Activated CD4-positive, alpha-beta T cell treated with anti-CD3 and anti-CD28 coated beads for 36 hours (primary cell): ENCODE measurements around the gene HIP1. TPM values are rescaled to one million over a fixed set of nuclear protein-coding genes. Genes with fewer than 3 reads are reported as not detected.
"Not testable (repeated sequence)": the region's sequence is repeated elsewhere in the genome, so short reads cannot be mapped to it uniquely, and the experiment has no call there.

Experiments used
- ATAC-seq: fragments of 200-7000 bp; cut with Tn5 transposase; one replicate; pipeline ENCODE4 v1.10.0; 2021; ENCODE audit warnings: mild to moderate bottlenecking, moderate library complexity
- CTCF ChIA-PET: fragments of 350-600 bp; sonication (Branson Sonifier 250); formaldehyde crosslinking; loops from one replicate; lab custom pipeline; 2021; ENCODE audit warnings: antibody characterized with exemption; lab: Charles Lee
- POLR2A ChIA-PET: fragments of 350-600 bp; sonication (Branson Sonifier 250); formaldehyde crosslinking; loops from one replicate; lab custom pipeline; 2021; ENCODE audit warnings: antibody characterized with exemption, inconsistent platforms; lab: Charles Lee
- DNase-seq: peaks from one replicate; pipeline ENCODE4 v3.0.0-alpha.2; 2020
- H3K27ac Mint-ChIP-seq: one replicate; pipeline ENCODE4 v1.8.0; 2021; ENCODE audit warnings: mixed read lengths
- H3K27me3 Mint-ChIP-seq: one replicate; pipeline ENCODE4 v1.8.0; 2021; ENCODE audit warnings: mixed read lengths
- H3K36me3 Mint-ChIP-seq: one replicate; pipeline ENCODE4 v1.8.0; 2021; ENCODE audit warnings: low read depth, mixed read lengths
- H3K4me1 Mint-ChIP-seq: one replicate; pipeline ENCODE4 v1.8.0; 2021; ENCODE audit warnings: mixed read lengths
- H3K4me3 Mint-ChIP-seq: one replicate; pipeline ENCODE4 v1.8.0; 2021; ENCODE audit warnings: mild to moderate bottlenecking, moderate library complexity, mixed read lengths
- H3K9me3 Mint-ChIP-seq: one replicate; pipeline ENCODE4 v1.8.0; 2021; ENCODE audit warnings: low read depth, mixed read lengths
- intact Hi-C, 2 experiments: fragments of 100-400 bp; cut with DNase I in 1 of 2; cut with micrococcal nuclease in 1 of 2; formaldehyde crosslinking; loops; one replicate each; pipeline versions ENCODE4 v1.14.2 to v1.15.1; 2022 to 2024; cut with DNase I, micrococcal nuclease
- total RNA-seq, 2 experiments: library from RNA; stranded (reverse); gene quantifications; one replicate each; pipeline ENCODE4 v1.2.3, GENCODE V29; 2021

Gene HIP1
- total RNA-seq, 2 experiments from 2014 or later: 4.1 to 5.0 TPM

DNA sequence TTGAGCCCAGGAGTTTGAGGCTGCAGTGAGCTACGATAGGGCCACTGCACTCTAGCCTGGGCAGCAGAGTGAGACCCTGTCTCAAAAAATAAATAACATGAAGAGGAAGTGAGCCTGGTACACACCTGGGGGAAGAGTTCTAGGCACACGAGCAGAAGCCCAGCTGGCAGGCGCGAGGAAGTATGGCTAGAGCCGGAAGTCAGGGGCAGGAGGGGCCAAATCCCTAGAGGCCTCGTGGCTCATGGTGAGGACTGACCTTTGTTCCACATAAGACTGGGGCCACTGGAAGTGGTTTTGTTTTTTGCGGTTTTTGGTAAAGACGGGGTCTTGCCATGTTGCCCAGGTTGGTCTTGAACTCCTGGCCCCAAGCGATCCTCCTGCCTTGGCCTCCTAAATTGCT is 117.6 kb downstream of the HIP1 start:
- Mint-ChIP-seq H3K9me3 (no peaks in the 10 kb centered on the region), H3K36me3 (no peaks in the 10 kb centered on the region), H3K4me3 (no peak overlapping the region), H3K27ac (no peak overlapping the region), H3K27me3 (no peaks in the 10 kb centered on the region), H3K4me1 (peaks cover 20% of the 10 kb centered on the region)
- POLR2A ChIA-PET: no interaction called here
- DNase-seq (no peak), ATAC-seq (no peak)
- intact Hi-C loops: no loop called here
- CTCF ChIA-PET: no interaction called here

DNA sequence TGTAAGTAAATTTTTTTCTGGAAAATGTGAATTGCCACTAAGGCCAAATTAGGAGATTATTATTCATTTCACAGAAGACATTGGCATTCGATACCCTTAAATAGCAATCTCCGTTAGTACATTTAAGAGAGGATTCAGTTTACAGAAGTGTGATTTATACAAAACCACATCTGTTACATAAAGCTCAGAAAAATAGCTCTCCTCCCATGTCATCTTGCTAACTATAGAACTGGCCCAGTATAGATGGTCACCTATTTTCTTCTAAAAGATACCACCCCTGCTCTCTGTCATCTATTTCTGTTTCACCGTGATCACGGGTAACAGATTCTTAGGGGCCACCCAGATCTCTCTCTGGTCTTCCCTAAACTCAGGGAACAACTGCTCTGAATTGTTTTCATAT is 119.1 kb downstream of the HIP1 start:
- H3K36me3 Mint-ChIP-seq: no peaks in the 10 kb centered on the region
- ATAC-seq (no peak), DNase-seq (no peak)
- CTCF ChIA-PET: no interaction called here
- no peaks in the 10 kb centered on the region for H3K27me3 Mint-ChIP-seq
- POLR2A ChIA-PET: no interaction called here
- peaks cover 20% of the 10 kb centered on the region for H3K4me1 Mint-ChIP-seq
- H3K27ac Mint-ChIP-seq: no peak overlapping the region
- H3K4me3 Mint-ChIP-seq: no peak overlapping the region
- H3K9me3 Mint-ChIP-seq: no peaks in the 10 kb centered on the region
- intact Hi-C loops: no loop called here

DNA sequence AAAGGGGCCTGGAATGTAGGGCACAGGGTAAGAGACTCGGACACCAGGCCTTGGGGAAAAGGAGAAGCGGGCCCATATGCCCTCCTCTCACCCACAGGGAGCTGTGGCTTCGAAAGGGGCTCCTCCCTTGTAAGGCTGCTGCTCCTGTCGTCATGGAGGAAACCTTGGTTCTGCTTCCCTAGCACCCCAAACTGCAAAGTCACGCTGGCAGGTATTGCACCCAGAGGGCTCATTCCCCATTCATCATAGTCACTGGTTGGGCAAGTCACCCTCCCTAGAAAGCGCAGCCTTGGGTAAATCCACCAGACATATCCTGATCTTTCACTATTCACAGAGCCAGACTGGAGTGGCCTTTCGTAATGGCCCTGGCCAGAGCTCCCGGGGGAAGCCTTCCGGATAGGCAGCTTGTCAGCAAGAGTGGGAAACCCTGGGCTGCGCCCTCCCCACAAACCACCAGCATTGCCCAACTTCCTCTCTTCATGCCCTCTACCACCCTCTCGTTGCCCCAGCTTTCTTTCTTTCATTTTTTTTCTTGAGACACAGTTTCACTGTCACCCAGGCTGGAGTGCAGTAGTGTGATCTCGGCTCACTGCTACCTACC is 121.0 kb downstream of the HIP1 start:
- ChIA-PET CTCF (no interaction called here), POLR2A (no interaction called here)
- intact Hi-C loops: no loop called here
- no peaks in the 10 kb centered on the region for H3K36me3 Mint-ChIP-seq
- peaks cover 20% of the 10 kb centered on the region for H3K4me1 Mint-ChIP-seq
- ATAC-seq: peak; percentile 82
- DNase-seq: peak; percentile 52
- H3K27ac Mint-ChIP-seq: peak overlapping the region; percentile 80
- no peak overlapping the region for H3K4me3 Mint-ChIP-seq
- H3K9me3 Mint-ChIP-seq: no peaks in the 10 kb centered on the region
- H3K27me3 Mint-ChIP-seq: no peaks in the 10 kb centered on the region

DNA sequence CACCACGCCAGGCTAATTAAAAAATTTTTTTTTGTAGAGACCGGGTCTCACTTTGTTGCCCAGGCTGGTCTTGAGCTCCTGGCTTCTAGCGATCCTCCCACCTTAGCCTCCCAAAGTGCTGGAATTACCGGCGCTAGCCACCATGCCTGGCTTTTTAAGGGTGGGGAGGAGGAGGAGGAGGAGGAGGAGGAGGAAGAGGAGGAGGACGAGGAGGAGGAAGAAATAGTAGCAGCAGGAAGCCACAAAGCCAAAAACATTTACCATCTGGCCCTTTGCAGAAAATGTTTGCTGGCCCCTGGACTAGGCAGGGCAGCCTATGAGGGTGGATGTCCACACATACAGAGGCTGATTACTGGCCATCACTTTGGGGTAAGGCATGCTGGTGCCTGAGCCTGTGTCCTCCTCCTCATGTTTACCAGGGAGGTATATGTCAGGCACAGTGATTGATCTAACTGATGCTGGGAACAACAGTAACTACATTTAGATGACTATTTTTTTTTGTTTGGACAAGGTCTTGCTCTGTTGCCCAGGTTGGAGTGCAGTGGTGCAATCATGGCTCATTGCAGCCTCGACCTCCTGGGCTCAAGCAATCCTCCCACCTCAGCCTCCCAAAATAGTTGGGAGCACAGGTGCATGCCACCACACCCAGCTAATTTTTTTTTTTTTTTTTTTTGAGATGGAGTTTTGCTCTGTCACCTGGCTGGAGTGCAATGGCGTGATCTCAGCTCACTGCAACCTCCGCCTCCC is 122.1 kb downstream of the HIP1 start:
- ATAC-seq: no peak
- no peak overlapping the region for H3K4me3 Mint-ChIP-seq
- H3K36me3 Mint-ChIP-seq: no peaks in the 10 kb centered on the region
- POLR2A ChIA-PET: no interaction called here
- CTCF ChIA-PET: interaction anchor here (1.4 kb wide), 1 partner anchor 25 kb away, joined by 3 read pairs; no protein-coding TSS in a partner anchor
- intact Hi-C loops: no loop called here
- H3K27me3 Mint-ChIP-seq: no peaks in the 10 kb centered on the region
- DNase-seq: no peak
- H3K27ac Mint-ChIP-seq: no peak overlapping the region
- H3K4me1 Mint-ChIP-seq: peaks cover 20% of the 10 kb centered on the region
- no peaks in the 10 kb centered on the region for H3K9me3 Mint-ChIP-seq

- H3K4me1 Mint-ChIP-seq: peaks cover 20% of the 10 kb centered on the region
- H3K27me3 Mint-ChIP-seq: no peaks in the 10 kb centered on the region
- no peaks in the 10 kb centered on the region for H3K9me3 Mint-ChIP-seq
- ChIA-PET POLR2A (interaction anchor here (0.6 kb wide), 1 partner anchor 8 kb away, joined by 3 read pairs; no protein-coding TSS in a partner anchor), CTCF (no interaction called here)
- intact Hi-C loops: no loop called here
- DNase-seq (no peak), ATAC-seq (no peak)
- no peak overlapping the region for H3K27ac Mint-ChIP-seq
- no peaks in the 10 kb centered on the region for H3K36me3 Mint-ChIP-seq
- H3K4me3 Mint-ChIP-seq: no peak overlapping the region
These were observed 124.3 kb downstream of the HIP1 start for GRCh38 chr7:75614401-75614800.

DNA sequence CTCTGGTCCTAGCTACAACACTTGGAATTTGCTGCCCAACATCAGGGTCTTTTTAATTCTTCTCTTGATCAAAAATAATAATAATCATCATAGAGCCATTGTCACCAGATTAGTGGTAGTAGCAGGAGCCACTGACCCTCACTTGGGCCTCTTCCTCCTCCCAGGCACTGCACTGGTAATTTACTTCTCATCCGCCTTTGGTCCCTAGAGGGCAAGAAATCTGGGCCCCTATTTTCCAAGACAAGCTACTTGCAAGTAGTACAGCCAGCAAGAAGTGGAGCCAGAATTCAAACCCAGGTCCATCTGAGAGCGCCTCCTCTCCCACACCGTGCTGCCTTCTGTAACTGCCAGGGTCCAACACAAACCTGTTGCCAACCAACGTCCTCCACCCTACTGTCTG is 125.4 kb downstream of the HIP1 start:
- Mint-ChIP-seq H3K4me3 (no peak overlapping the region), H3K27ac (no peak overlapping the region), H3K9me3 (no peaks in the 10 kb centered on the region), H3K27me3 (no peaks in the 10 kb centered on the region), H3K36me3 (no peaks in the 10 kb centered on the region), H3K4me1 (peaks cover 14% of the 10 kb centered on the region)
- DNase-seq (no peak), ATAC-seq (no peak)
- intact Hi-C loops: no loop called here
- ChIA-PET POLR2A (no interaction called here), CTCF (no interaction called here)

DNA sequence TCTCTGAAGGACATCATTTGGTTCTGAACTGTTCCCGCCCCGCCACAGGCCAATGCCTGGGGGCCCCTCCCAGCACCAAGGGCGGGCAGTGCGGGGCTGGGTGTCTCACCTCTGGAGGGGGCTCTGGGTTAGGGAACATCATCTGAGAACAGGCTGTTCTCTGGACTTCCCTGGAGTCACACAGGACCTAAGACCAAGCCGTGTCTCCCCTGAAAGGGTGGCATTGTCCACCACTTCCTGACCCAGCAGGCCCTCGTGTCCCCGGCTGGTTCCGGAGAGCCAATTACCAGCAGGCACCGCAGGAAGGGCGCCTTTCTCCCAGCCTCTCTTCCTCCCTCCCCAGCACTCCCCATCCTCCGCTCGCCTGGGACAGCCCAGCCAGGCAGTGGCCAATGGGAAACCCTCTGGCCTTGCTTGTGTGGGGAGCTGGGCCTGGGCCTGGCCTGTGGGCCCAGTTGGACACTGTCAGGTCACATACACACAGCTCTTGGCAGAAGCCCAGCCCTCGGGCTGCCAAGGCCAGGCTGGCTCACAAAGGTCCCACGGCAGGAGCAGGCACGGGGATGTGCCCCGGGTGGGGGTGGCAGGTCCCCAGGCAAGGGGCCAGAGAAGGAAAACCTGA is 127.1 kb downstream of the HIP1 start:
- intact Hi-C loops: no loop called here
- Mint-ChIP-seq H3K36me3 (no peaks in the 10 kb centered on the region), H3K27me3 (no peaks in the 10 kb centered on the region), H3K9me3 (no peaks in the 10 kb centered on the region), H3K4me3 (no peak overlapping the region), H3K4me1 (peaks cover 2% of the 10 kb centered on the region), H3K27ac (no peak overlapping the region)
- ChIA-PET POLR2A (no interaction called here), CTCF (interaction anchor here (0.8 kb wide), 1 partner anchor 8 kb away, joined by 3 read pairs; no protein-coding TSS in a partner anchor)
- DNase-seq (no peak), ATAC-seq (no peak)

GRCh38 chr7:75609416-75609815 is 129.3 kb downstream of the HIP1 start:
- H3K9me3 Mint-ChIP-seq, H3K27me3 Mint-ChIP-seq, POLR2A ChIA-PET, ATAC-seq, DNase-seq, H3K36me3 Mint-ChIP-seq, H3K4me1 Mint-ChIP-seq, H3K27ac Mint-ChIP-seq, intact Hi-C loops, H3K4me3 Mint-ChIP-seq: not testable (repeated sequence)
- CTCF ChIA-PET: interaction anchor here (0.7 kb wide), 1 partner anchor 25 kb away, joined by 3 read pairs; no protein-coding TSS in a partner anchor

GRCh38 chr7:75608451-75609122 is 130.2 kb downstream of the HIP1 start:
- ChIA-PET POLR2A (no interaction called here), CTCF (no interaction called here)
- Mint-ChIP-seq H3K36me3 (no peaks in the 10 kb centered on the region), H3K4me1 (no peaks in the 10 kb centered on the region), H3K27me3 (no peaks in the 10 kb centered on the region), H3K27ac (no peak overlapping the region), H3K4me3 (no peak overlapping the region), H3K9me3 (no peaks in the 10 kb centered on the region)
- no peak for DNase-seq
- intact Hi-C loops: no loop called here
- no peak for ATAC-seq

GRCh38 chr7:75604408-75604807 is 134.3 kb downstream of the HIP1 start:
- H3K4me3 Mint-ChIP-seq: no peak overlapping the region
- no peak for DNase-seq
- no peak overlapping the region for H3K27ac Mint-ChIP-seq
- no peaks in the 10 kb centered on the region for H3K27me3 Mint-ChIP-seq
- POLR2A ChIA-PET: no interaction called here
- H3K9me3 Mint-ChIP-seq: no peaks in the 10 kb centered on the region
- CTCF ChIA-PET: interaction anchor here (0.5 kb wide), 1 partner anchor 1436 kb away, joined by 3 read pairs; no protein-coding TSS in a partner anchor
- intact Hi-C loops: no loop called here
- ATAC-seq: no peak
- no peaks in the 10 kb centered on the region for H3K4me1 Mint-ChIP-seq
- no peaks in the 10 kb centered on the region for H3K36me3 Mint-ChIP-seq

DNA sequence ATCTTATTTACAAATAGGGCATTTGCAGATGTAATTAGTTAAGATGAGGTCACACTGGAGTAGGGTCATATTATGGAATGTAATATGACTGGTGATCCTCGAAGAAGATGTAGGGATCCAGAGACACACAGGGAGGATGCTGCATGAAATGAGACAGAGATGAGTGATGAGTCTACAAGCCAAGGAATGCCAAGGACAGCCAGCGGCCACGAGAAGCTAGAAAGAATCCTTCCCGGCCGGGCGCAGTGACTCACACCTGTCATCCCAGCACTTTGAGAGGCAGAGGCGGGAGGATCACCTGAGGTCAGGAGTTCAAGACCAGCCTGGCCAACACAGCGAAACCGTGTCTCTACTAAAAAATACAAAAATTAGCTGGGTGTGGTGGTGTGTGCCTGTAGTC is 135.9 kb downstream of the HIP1 start:
- POLR2A ChIA-PET, H3K36me3 Mint-ChIP-seq, intact Hi-C loops, DNase-seq, H3K9me3 Mint-ChIP-seq, H3K27ac Mint-ChIP-seq, H3K27me3 Mint-ChIP-seq, H3K4me3 Mint-ChIP-seq, H3K4me1 Mint-ChIP-seq, ATAC-seq: not testable (repeated sequence)
- CTCF ChIA-PET: interaction anchor here (1.0 to 1.5 kb wide), 2 partner anchors 9 to 15 kb away, joined by 3 read pairs; no protein-coding TSS in a partner anchor
